Fibroblast of lung (primary cell): Measurements from ENCODE around the gene PTX4. TPM values are rescaled to one million over a fixed set of nuclear protein-coding genes. Genes with fewer than 3 reads are reported as not detected.

Source experiments
- DNase-seq, 2 donors: peaks; one replicate each; pipeline versions ENCODE4 v3.0.0 to v3.0.0-alpha.2; 2010; ENCODE audit warnings: low read depth in 2 of 2
- H2AFZ ChIP-seq: 2 replicates; pipeline ENCODE4 v1.5.1; 2012; ENCODE audit warnings: low read length, control low read depth, inconsistent platforms
- H3K27ac ChIP-seq: 2 replicates; pipeline ENCODE4 v1.5.1; 2011; ENCODE audit warnings: low read length, control low read depth; ENCODE audit not compliant: insufficient read depth
- H3K27me3 ChIP-seq: 2 replicates; pipeline ENCODE4 v1.5.1; 2011; ENCODE audit warnings: mild to moderate bottlenecking, low read length; ENCODE audit not compliant: control insufficient read depth, insufficient read depth
- H3K36me3 ChIP-seq: 2 replicates; pipeline ENCODE4 v1.5.1; 2011; ENCODE audit warnings: low read length; ENCODE audit not compliant: control insufficient read depth, insufficient read depth
- H3K4me1 ChIP-seq: 2 replicates; pipeline ENCODE4 v1.5.1; 2011; ENCODE audit warnings: low read length; ENCODE audit not compliant: control insufficient read depth, insufficient read depth; ENCODE audit errors: extremely low read depth
- H3K4me2 ChIP-seq: 2 replicates; pipeline ENCODE4 v1.5.1; 2011; ENCODE audit warnings: low read length, control low read depth; ENCODE audit not compliant: insufficient read depth; ENCODE audit errors: extremely low read depth
- H3K4me3 ChIP-seq, 4 experiments: fragments of 200-600 bp in 1 of 4; sonication (generic) in 1 of 4; replicated peaks in 1 of 4; 2 replicates each; pipeline ENCODE4 v1.5.1; 2011 to 2016; ENCODE audit warnings: low read length in 4 of 4, low read depth in 3 of 4, mild to moderate bottlenecking in 3 of 4, control low read depth in 2 of 4, inconsistent platforms in 1 of 4, mixed read lengths in 1 of 4; ENCODE audit not compliant: insufficient read depth in 1 of 4; ENCODE audit errors: control extremely low read depth in 1 of 4
- H3K79me2 ChIP-seq: 2 replicates; pipeline ENCODE4 v1.5.1; 2012; ENCODE audit warnings: mild to moderate bottlenecking, low read length, inconsistent platforms; ENCODE audit not compliant: control insufficient read depth, insufficient read depth
- H3K9ac ChIP-seq: 2 replicates; pipeline ENCODE4 v1.5.1; 2011; ENCODE audit warnings: mild to moderate bottlenecking, low read length, control low read depth; ENCODE audit not compliant: insufficient read depth
- H3K9me3 ChIP-seq: 2 replicates; pipeline ENCODE4 v1.5.1; 2012; ENCODE audit warnings: low read depth, low read length; ENCODE audit not compliant: control insufficient read depth, insufficient read depth
- H4K20me1 ChIP-seq: 2 replicates; pipeline ENCODE4 v1.5.1; 2011; ENCODE audit warnings: low read length; ENCODE audit not compliant: control insufficient read depth, insufficient read depth; ENCODE audit errors: extremely low read depth
- EZH2 ChIP-seq: IDR thresholded peaks from 2 replicates; pipeline ENCODE4 v1.5.1; 2012; ENCODE audit warnings: low read length, control low read depth, mild to moderate bottlenecking; ENCODE audit errors: missing control alignments
- polyA plus RNA-seq, 2 donors: library from polyadenylated mRNA; depleted of rRNA in 1 of 2; stranded (reverse) in 1 of 2; unstranded in 1 of 2; fragments of >200 nt; gene quantifications; 2 replicates each; pipeline ENCODE4 v1.2.1, GENCODE V29; 2011 to 2012; ENCODE audit warnings: missing spikeins in 1 of 2
- total RNA-seq: library from RNA; depleted of rRNA; stranded (reverse); fragments of >200 nt; gene quantifications from 2 replicates; pipeline ENCODE4 v1.2.1, GENCODE V29; 2014
- TF ChIP-seq, protein P1 (sequence below), 2 donors: IDR thresholded peaks in 1 of 2; conservative IDR thresholded peaks in 1 of 2; 1 replicate in 1 of 2; 2 replicates in 1 of 2; pipeline ENCODE4 v1.5.1; 2011 to 2012; ENCODE audit warnings: low read length in 2 of 2, control low read depth in 1 of 2, inconsistent platforms in 1 of 2, low read depth in 1 of 2, mild to moderate bottlenecking in 1 of 2

PTX4 gene
- total and polyA plus RNA-seq, 2 donors (not counting 1 experiment from before 2014, with no cell fraction given): not detected

DNA sequence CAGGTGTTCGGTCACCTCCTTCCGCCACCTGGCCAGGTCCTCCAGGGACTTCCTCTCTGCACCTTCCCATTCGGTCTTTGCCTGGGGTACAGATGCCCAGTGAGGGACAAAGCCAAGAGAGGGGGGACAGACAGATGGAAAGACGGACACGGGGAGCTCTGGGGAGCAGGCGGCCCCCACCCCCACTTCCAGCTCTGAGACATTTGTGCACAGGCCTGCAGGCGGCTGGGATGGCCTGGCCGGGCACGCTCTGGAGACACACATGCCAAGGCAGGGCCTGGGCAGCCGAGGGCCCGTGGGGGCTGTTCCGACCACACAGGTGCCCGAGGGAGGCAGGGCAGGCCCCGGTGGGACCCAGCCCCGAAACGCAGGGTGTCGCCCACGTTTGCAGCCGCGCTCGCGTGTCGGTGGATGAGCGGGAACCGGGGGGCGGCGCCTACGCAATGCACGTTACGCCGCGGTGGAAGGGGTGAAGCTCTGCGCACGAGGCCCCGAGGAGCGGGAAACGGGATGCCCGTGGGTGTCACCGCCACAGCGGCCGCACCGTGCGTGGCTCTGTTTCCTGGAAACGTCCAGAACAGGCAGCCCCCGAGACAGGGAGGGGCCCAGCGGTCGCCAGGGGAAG lies 51.9 kb downstream of the PTX4 start:
- H3K4me1 ChIP-seq: no peaks in the 10 kb centered on the region
- H4K20me1 ChIP-seq: no peaks in the 10 kb centered on the region
- no peak overlapping the region for H3K9ac ChIP-seq
- H2AFZ ChIP-seq: no peak overlapping the region
- no peak overlapping the region for H3K27ac ChIP-seq
- H3K9me3 ChIP-seq: no peaks in the 10 kb centered on the region
- H3K79me2 ChIP-seq: no peaks in the 10 kb centered on the region
- no peak overlapping the region for H3K4me2 ChIP-seq
- no peak for DNase-seq
- no peak overlapping the region for H3K4me3 ChIP-seq
- no peaks in the 10 kb centered on the region for H3K36me3 ChIP-seq
- TF ChIP-seq EZH2: no peak
- TF ChIP-seq, protein P1, sequence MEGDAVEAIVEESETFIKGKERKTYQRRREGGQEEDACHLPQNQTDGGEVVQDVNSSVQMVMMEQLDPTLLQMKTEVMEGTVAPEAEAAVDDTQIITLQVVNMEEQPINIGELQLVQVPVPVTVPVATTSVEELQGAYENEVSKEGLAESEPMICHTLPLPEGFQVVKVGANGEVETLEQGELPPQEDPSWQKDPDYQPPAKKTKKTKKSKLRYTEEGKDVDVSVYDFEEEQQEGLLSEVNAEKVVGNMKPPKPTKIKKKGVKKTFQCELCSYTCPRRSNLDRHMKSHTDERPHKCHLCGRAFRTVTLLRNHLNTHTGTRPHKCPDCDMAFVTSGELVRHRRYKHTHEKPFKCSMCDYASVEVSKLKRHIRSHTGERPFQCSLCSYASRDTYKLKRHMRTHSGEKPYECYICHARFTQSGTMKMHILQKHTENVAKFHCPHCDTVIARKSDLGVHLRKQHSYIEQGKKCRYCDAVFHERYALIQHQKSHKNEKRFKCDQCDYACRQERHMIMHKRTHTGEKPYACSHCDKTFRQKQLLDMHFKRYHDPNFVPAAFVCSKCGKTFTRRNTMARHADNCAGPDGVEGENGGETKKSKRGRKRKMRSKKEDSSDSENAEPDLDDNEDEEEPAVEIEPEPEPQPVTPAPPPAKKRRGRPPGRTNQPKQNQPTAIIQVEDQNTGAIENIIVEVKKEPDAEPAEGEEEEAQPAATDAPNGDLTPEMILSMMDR (conservative IDR thresholded peaks at IDR 0.05 in 1 of 2, IDR thresholded peaks at IDR 0.05 in 1 of 2; ENCODE audit: low read depth in 1 of 2, low read length in 2 of 2): no peak
- no peaks in the 10 kb centered on the region for H3K27me3 ChIP-seq

DNA sequence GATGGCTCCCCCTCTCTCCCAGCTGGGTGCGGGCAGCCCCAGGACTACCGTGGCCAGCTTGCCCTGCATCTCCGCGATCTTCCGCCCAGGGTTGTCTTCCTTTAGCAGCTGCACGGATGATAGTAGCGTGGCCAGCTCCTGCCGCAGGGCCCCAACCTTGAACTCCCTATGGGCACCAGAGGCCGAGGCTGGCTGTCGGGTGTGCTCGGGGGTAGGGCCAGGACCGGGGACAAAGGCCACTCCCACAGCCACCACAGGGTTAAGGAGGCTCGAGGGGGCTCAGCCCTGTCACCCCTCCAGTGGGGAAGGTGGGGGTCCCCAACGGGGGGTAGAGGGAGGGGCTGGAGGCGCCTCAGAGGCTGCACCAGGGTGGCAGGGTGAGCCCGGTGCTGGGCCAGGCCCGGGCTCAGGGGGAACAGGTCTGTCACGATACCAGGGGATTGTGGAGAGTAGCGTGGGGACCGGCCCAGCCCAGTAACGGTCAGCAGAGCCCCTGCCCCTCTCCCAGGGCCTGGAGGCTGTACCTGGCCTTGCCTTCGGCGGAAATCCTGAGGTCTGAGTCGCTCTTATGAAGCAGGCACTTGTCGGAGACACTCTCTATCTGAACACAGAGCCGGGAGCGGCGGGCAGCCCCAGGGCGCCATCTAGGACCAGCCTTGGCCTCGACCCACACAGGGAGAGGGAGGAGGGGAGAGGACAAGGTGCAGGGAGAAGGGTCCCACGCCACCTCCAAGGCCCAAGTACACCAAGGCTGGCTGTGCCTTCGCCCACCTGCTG lies 52.6 kb downstream of the PTX4 start:
- TF ChIP-seq, protein P1 (conservative IDR thresholded peaks at IDR 0.05 in 1 of 2, IDR thresholded peaks at IDR 0.05 in 1 of 2; ENCODE audit: low read depth in 1 of 2, low read length in 2 of 2): no peak
- no peak for TF ChIP-seq EZH2
- no peak overlapping the region for H3K27ac ChIP-seq
- H3K4me3 ChIP-seq: no peak overlapping the region
- no peaks in the 10 kb centered on the region for H4K20me1 ChIP-seq
- no peaks in the 10 kb centered on the region for H3K9me3 ChIP-seq
- no peak overlapping the region for H2AFZ ChIP-seq
- H3K4me2 ChIP-seq: no peak overlapping the region
- no peaks in the 10 kb centered on the region for H3K36me3 ChIP-seq
- no peaks in the 10 kb centered on the region for H3K79me2 ChIP-seq
- no peaks in the 10 kb centered on the region for H3K4me1 ChIP-seq
- H3K9ac ChIP-seq: no peak overlapping the region
- H3K27me3 ChIP-seq: no peaks in the 10 kb centered on the region
- DNase-seq: no peak

Other genes with a start within 250 kb of the PTX4 start
- gene TPSAB1, start 248.2 kb downstream of the PTX4 start, total RNA-seq: not detected in 2 replicates
- gene TPSAB1, start 248.2 kb downstream of the PTX4 start, polyA plus RNA-seq: not detected in 2 replicates
- gene TPSD1, start 232.9 kb downstream of the PTX4 start, total RNA-seq: not detected in 2 replicates
- not detected in 2 replicates for gene TPSD1, start 232.9 kb downstream of the PTX4 start, polyA plus RNA-seq
- 42.1 and 44.4 TPM in 2 replicates for gene UBE2I, start 179.3 kb downstream of the PTX4 start, total RNA-seq
- gene UBE2I, start 179.3 kb downstream of the PTX4 start, polyA plus RNA-seq: 142 and 202 TPM in 2 replicates
- 0.26 and 0.83 TPM in 2 replicates for gene BAIAP3, start 155.3 kb downstream of the PTX4 start, total RNA-seq
- 0.19 and 0.22 TPM in 2 replicates for gene BAIAP3, start 155.3 kb downstream of the PTX4 start, polyA plus RNA-seq
- 74.7 and 77.6 TPM in 2 replicates for gene TSR3, start 137.1 kb downstream of the PTX4 start, total RNA-seq
- 36.2 and 41.9 TPM in 2 replicates for gene TSR3, start 137.1 kb downstream of the PTX4 start, polyA plus RNA-seq
- 38.8 and 40.8 TPM in 2 replicates for gene GNPTG, start 137.0 kb downstream of the PTX4 start, total RNA-seq
- gene GNPTG, start 137.0 kb downstream of the PTX4 start, polyA plus RNA-seq: 43.2 and 44.6 TPM in 2 replicates
- 6.3 and 6.9 TPM in 2 replicates for gene UNKL, start 74.2 kb downstream of the PTX4 start, total RNA-seq
- 3.6 and 4.3 TPM in 2 replicates for gene UNKL, start 74.2 kb downstream of the PTX4 start, polyA plus RNA-seq
- gene UQCC4, start 68.2 kb downstream of the PTX4 start, total RNA-seq: 11.9 and 15.2 TPM in 2 replicates
- 13.3 and 15.7 TPM in 2 replicates for gene UQCC4, start 68.2 kb downstream of the PTX4 start, polyA plus RNA-seq
- gene PERCC1, start 57.9 kb downstream of the PTX4 start, total RNA-seq: not detected in 2 replicates
- gene PERCC1, start 57.9 kb downstream of the PTX4 start, polyA plus RNA-seq: not detected in 2 replicates
- gene CCDC154, start 44.4 kb downstream of the PTX4 start, total RNA-seq: 0.50 and 0.51 TPM in 2 replicates
- 0.02 and 0.08 TPM in 2 replicates for gene CCDC154, start 44.4 kb downstream of the PTX4 start, polyA plus RNA-seq
- 80.4 and 83.4 TPM in 2 replicates for gene CLCN7, start 13.9 kb downstream of the PTX4 start, total RNA-seq
- 25.0 and 25.8 TPM in 2 replicates for gene CLCN7, start 13.9 kb downstream of the PTX4 start, polyA plus RNA-seq
- gene TELO2, start 4.4 kb upstream of the PTX4 start, total RNA-seq: 8.2 and 10.9 TPM in 2 replicates
- 6.3 and 9.4 TPM in 2 replicates for gene TELO2, start 4.4 kb upstream of the PTX4 start, polyA plus RNA-seq
- 10.3 and 12.4 TPM in 2 replicates for gene TMEM204, start 44.7 kb upstream of the PTX4 start, total RNA-seq
- gene TMEM204, start 44.7 kb upstream of the PTX4 start, polyA plus RNA-seq: 9.6 and 10.9 TPM in 2 replicates
- gene IFT140, start 123.1 kb upstream of the PTX4 start, total RNA-seq: 33.4 and 34.3 TPM in 2 replicates
- gene IFT140, start 123.1 kb upstream of the PTX4 start, polyA plus RNA-seq: 5.3 and 6.2 TPM in 2 replicates
- 4.6 and 7.8 TPM in 2 replicates for gene CRAMP1, start 123.4 kb upstream of the PTX4 start, total RNA-seq
- 6.2 and 7.4 TPM in 2 replicates for gene CRAMP1, start 123.4 kb upstream of the PTX4 start, polyA plus RNA-seq
- 15.5 and 22.9 TPM in 2 replicates for gene JPT2, start 189.3 kb upstream of the PTX4 start, total RNA-seq
- gene JPT2, start 189.3 kb upstream of the PTX4 start, polyA plus RNA-seq: 41.2 and 55.2 TPM in 2 replicates
- 24.1 and 36.3 TPM in 2 replicates for gene MAPK8IP3, start 217.3 kb upstream of the PTX4 start, total RNA-seq
- 7.9 and 9.4 TPM in 2 replicates for gene MAPK8IP3, start 217.3 kb upstream of the PTX4 start, polyA plus RNA-seq